HG03378 (cell line): ENCODE measurements around the gene LMTK2.
"Not testable (repeated sequence)": the region's sequence is repeated elsewhere in the genome, so short reads cannot be mapped to it uniquely, and the experiment has no call there.

Experiments used
- ATAC-seq: cut with Tn5 transposase; IDR thresholded peaks from one replicate; pipeline ENCODE4 v1.9.1; 2021; ENCODE audit warnings: mild to moderate bottlenecking, moderate library complexity; ENCODE audit not compliant: unreplicated experiment

Gene LMTK2

GRCh38 chr7:98215561-98216495, 109.2 kb downstream of the LMTK2 start:
- ATAC-seq: no peak

GRCh38 chr7:98216941-98217622, 110.4 kb downstream of the LMTK2 start:
- ATAC-seq: no peak

GRCh38 chr7:98217623-98218582, 111.2 kb downstream of the LMTK2 start:
- no peak for ATAC-seq

GRCh38 chr7:98219382-98219781, 112.7 kb downstream of the LMTK2 start:
- ATAC-seq: not testable (repeated sequence)

- no peak for ATAC-seq
Measured at GRCh38 chr7:98221611-98222532, 115.2 kb downstream of the LMTK2 start.

- ATAC-seq: no peak
Measured at GRCh38 chr7:98222533-98223195, 116.0 kb downstream of the LMTK2 start.

GRCh38 chr7:98223351-98223897, 116.8 kb downstream of the LMTK2 start:
- ATAC-seq: no peak

- ATAC-seq: no peak
Measured at GRCh38 chr7:98223898-98224700, 117.4 kb downstream of the LMTK2 start.

- ATAC-seq: no peak
Measured at GRCh38 chr7:98224701-98225181, 118.1 kb downstream of the LMTK2 start.

- ATAC-seq: no peak
Measured at GRCh38 chr7:98225913-98226614, 119.4 kb downstream of the LMTK2 start.

GRCh38 chr7:98227939-98228338, 121.3 kb downstream of the LMTK2 start:
- ATAC-seq: no peak

GRCh38 chr7:98228801-98229200, 122.1 kb downstream of the LMTK2 start:
- no peak for ATAC-seq

GRCh38 chr7:98229441-98229840, 122.8 kb downstream of the LMTK2 start:
- no peak for ATAC-seq

GRCh38 chr7:98229991-98230745, 123.5 kb downstream of the LMTK2 start:
- ATAC-seq: no peak

GRCh38 chr7:98230746-98231471, 124.2 kb downstream of the LMTK2 start:
- no peak for ATAC-seq
